SK-N-SH (cell line): ENCODE measurements around the gene NOXA1. TPM values are rescaled to one million over a fixed set of nuclear protein-coding genes. Genes with fewer than 3 reads are reported as not detected.

ENCODE experiments used
- CTCF ChIA-PET: fragments of 300-600, 350-600 bp; formaldehyde crosslinking; extraction: SDS; loops from one replicate; lab custom pipeline; 2021; lab: Yijun Ruan, JAX
- POLR2A ChIA-PET: fragments of 350-600 bp; sonication (Branson Sonifier 250); formaldehyde crosslinking; extraction: SDS; loops from one replicate; lab custom pipeline; 2020; ENCODE audit warnings: antibody characterized with exemption, inconsistent platforms; lab: Yijun Ruan, JAX
- DNase-seq: peaks from one replicate; pipeline ENCODE4 v3.0.0; 2012
- H2AFZ ChIP-seq: fragments of 200-600 bp; sonication (generic); 2 replicates; pipeline ENCODE4 v1.8.1; 2016; ENCODE audit warnings: antibody characterized with exemption, mild to moderate bottlenecking, low read depth
- H3F3A ChIP-seq: fragments of 200-600 bp; sonication (generic); replicated peaks from 2 replicates; pipeline ENCODE3; 2016; ENCODE audit warnings: antibody characterized with exemption, mild to moderate bottlenecking; ENCODE audit not compliant: insufficient read depth
- H3K27ac ChIP-seq, 2 experiments: fragments of 200-500 bp in 1 of 2; fragments of 200-600 bp in 1 of 2; sonication (Bioruptor generic) in 1 of 2; sonication (generic), shearing (Covaris generic) in 1 of 2; 2 replicates each; pipeline versions ENCODE4 v1.5.1 to v1.6.1; 2014 to 2016; ENCODE audit warnings: low read depth in 2 of 2, inconsistent platforms in 1 of 2, low read length in 1 of 2, mild to moderate bottlenecking in 1 of 2, mixed read lengths in 1 of 2
- H3K27me3 ChIP-seq: fragments of 200-600 bp; sonication (generic), shearing (Covaris generic); 2 replicates; pipeline ENCODE4 v1.6.1; 2016; ENCODE audit warnings: mixed run types; ENCODE audit not compliant: insufficient read depth
- H3K36me3 ChIP-seq, 2 experiments: fragments of 200-500 bp in 1 of 2; fragments of 200-600 bp in 1 of 2; sonication (Bioruptor generic) in 1 of 2; sonication (generic) in 1 of 2; replicated peaks in 1 of 2; 2 replicates each; pipeline versions ENCODE3 to v1.5.1; 2014 to 2016; ENCODE audit warnings: low read length in 1 of 2, mild to moderate bottlenecking in 1 of 2; ENCODE audit not compliant: insufficient read depth in 2 of 2, control insufficient read depth in 1 of 2
- H3K4me1 ChIP-seq, 2 experiments: fragments of 200-500 bp in 1 of 2; fragments of 200-600 bp in 1 of 2; sonication (Bioruptor generic) in 1 of 2; sonication (generic), shearing (Covaris generic) in 1 of 2; 2 replicates each; pipeline versions ENCODE4 v1.5.1 to v1.6.1; 2014 to 2016; ENCODE audit warnings: low read depth in 1 of 2, low read length in 1 of 2, mixed run types in 1 of 2; ENCODE audit not compliant: insufficient read depth in 2 of 2, control insufficient read depth in 1 of 2
- H3K4me2 ChIP-seq: fragments of 200-600 bp; sonication (generic), shearing (Covaris generic); 2 replicates; pipeline ENCODE4 v1.6.1; 2017; ENCODE audit warnings: mixed run types
- H3K4me3 ChIP-seq, 2 experiments: fragments of 200-500 bp in 1 of 2; fragments of 200-600 bp in 1 of 2; sonication (Bioruptor generic) in 1 of 2; sonication (generic), shearing (Covaris generic) in 1 of 2; 2 replicates each; pipeline versions ENCODE4 v1.5.1 to v1.8.1; 2014 to 2016; ENCODE audit warnings: low read depth in 2 of 2, inconsistent platforms in 1 of 2, low read length in 1 of 2, mild to moderate bottlenecking in 1 of 2, mixed read lengths in 1 of 2, moderate library complexity in 1 of 2
- H3K79me2 ChIP-seq: fragments of 200-600 bp; sonication (generic); 2 replicates; pipeline ENCODE4 v1.8.1; 2017; ENCODE audit warnings: mild to moderate bottlenecking; ENCODE audit not compliant: insufficient read depth
- H3K9ac ChIP-seq: fragments of 200-600 bp; sonication (generic); 2 replicates; pipeline ENCODE4 v1.6.1; 2017; ENCODE audit warnings: mixed run types
- H3K9me2 ChIP-seq: fragments of 200-600 bp; sonication (generic); 2 replicates; pipeline ENCODE4 v1.6.1; 2017; ENCODE audit warnings: mixed run types
- H3K9me3 ChIP-seq: fragments of 200-600 bp; sonication (generic); 2 replicates; pipeline ENCODE4 v1.6.1; 2017; ENCODE audit warnings: mixed run types, mild to moderate bottlenecking, moderate library complexity
- H4K20me1 ChIP-seq: fragments of 200-600 bp; sonication (generic); 2 replicates; pipeline ENCODE4 v1.6.1; 2017; ENCODE audit warnings: mild to moderate bottlenecking, mixed run types; ENCODE audit not compliant: insufficient read depth
- CHD2 ChIP-seq: fragments of 150-350 bp; IDR thresholded peaks from 2 replicates; pipeline ENCODE4 v1.6.1; 2018; ENCODE audit warnings: low read length; ENCODE audit not compliant: partially characterized antibody
- ELF1 ChIP-seq: IDR thresholded peaks from 2 replicates; pipeline ENCODE4 v1.4.0; 2012
- EP300 ChIP-seq, 2 experiments: IDR thresholded peaks; 2 replicates each; pipeline versions ENCODE4 v1.4.0 to v1.6.1; 2012; ENCODE audit warnings: borderline replicate concordance in 1 of 2, low read depth in 1 of 2, low read length in 1 of 2
- EZH2phosphoT487 ChIP-seq: fragments of 200-600 bp; sonication (generic); IDR thresholded peaks from 2 replicates; pipeline ENCODE4 v1.6.1; 2017; ENCODE audit warnings: low read depth, mixed run types, mild to moderate bottlenecking, antibody characterized with exemption, moderate library complexity, borderline replicate concordance
- FOSL2 ChIP-seq: IDR thresholded peaks from 2 replicates; pipeline ENCODE4 v1.4.0; 2012; ENCODE audit warnings: low read depth, mild to moderate bottlenecking, moderate library complexity, borderline replicate concordance
- FOXJ3 ChIP-seq: sonication (generic); formaldehyde crosslinking; IDR thresholded peaks from 2 replicates; pipeline ENCODE4 v1.5.1; 2020; ENCODE audit warnings: mild to moderate bottlenecking, missing genetic modification reagents
- FOXM1 ChIP-seq: IDR thresholded peaks from 2 replicates; pipeline ENCODE4 v1.4.0; 2012; ENCODE audit warnings: low read depth, mild to moderate bottlenecking
- GATA2 ChIP-seq: sonication (generic); formaldehyde crosslinking; IDR thresholded peaks from 2 replicates; pipeline ENCODE4 v1.5.0; 2020; ENCODE audit warnings: mild to moderate bottlenecking, missing genetic modification reagents
- MXI1 ChIP-seq: IDR thresholded peaks from 2 replicates; pipeline ENCODE4 v1.6.1; 2012; ENCODE audit warnings: mild to moderate bottlenecking, low read depth, low read length, improper control_type of control experiment
- NRF1 ChIP-seq: IDR thresholded peaks from 2 replicates; pipeline ENCODE4 v1.6.1; 2012; ENCODE audit warnings: low read depth, mild to moderate bottlenecking, low read length
- PBX3 ChIP-seq: IDR thresholded peaks from 2 replicates; pipeline ENCODE4; 2012
- POLR2AphosphoS5 ChIP-seq: IDR thresholded peaks from 2 replicates; pipeline ENCODE4 v1.6.1; 2012; ENCODE audit warnings: low read depth, low read length
- RAD21 ChIP-seq: IDR thresholded peaks from 2 replicates; pipeline ENCODE4 v1.6.1; 2012; ENCODE audit warnings: mild to moderate bottlenecking, low read length
- TEAD4 ChIP-seq: IDR thresholded peaks from 2 replicates; pipeline ENCODE4 v1.4.0; 2012; ENCODE audit warnings: mild to moderate bottlenecking, borderline replicate concordance; ENCODE audit not compliant: insufficient read depth
- USF2 ChIP-seq: fragments of 150-350 bp; IDR thresholded peaks from 2 replicates; pipeline ENCODE4 v1.6.1; 2017; ENCODE audit warnings: antibody characterized with exemption, low read length, low read depth, borderline replicate concordance
- WGBS: methylation state at CpG from one replicate; pipeline ENCODE4 v1.1.6; 2017; ENCODE audit warnings: low lambda C conversion rate; 5-methylcytosine and 5-hydroxymethylcytosine counted together
- polyA plus RNA-seq, 3 experiments: library from polyadenylated mRNA; depleted of rRNA; stranded (reverse); fragments of >200 nt; gene quantifications; 2 replicates each; pipeline ENCODE4 v1.2.3, GENCODE V29; 2012

NOXA1 gene
- polyA plus RNA-seq, 1 of the 3 experiments (the other 2 are of a cell fraction), result 0.39 TPM

GRCh38 chr9:137432687-137433348, 9.6 kb downstream of the NOXA1 start:
- H3K9me3 ChIP-seq, result no peaks in the 10 kb centered on the region
- no peak overlapping the region for H3K4me2 ChIP-seq
- no peaks in the 10 kb centered on the region for H3K9me2 ChIP-seq
- H3K4me1 ChIP-seq, result peaks cover 4 to 8% of the 10 kb centered on the region in 2 experiments; a peak in 2 of 4 replicates
- H3K79me2 ChIP-seq, result no peaks in the 10 kb centered on the region
- ChIA-PET POLR2A (no interaction called here), CTCF (interaction anchor here (0.9 to 7.0 kb wide), 5 partner anchors 9 to 146 kb away, joined by 3 to 27 read pairs (median 4); partner anchors contain the start of genes EXD3 and NOXA1)
- DNase-seq, result no peak
- H2AFZ ChIP-seq, result no peak overlapping the region
- H4K20me1 ChIP-seq, result no peaks in the 10 kb centered on the region
- H3F3A ChIP-seq, result no peaks in the 10 kb centered on the region
- WGBS, result 87% methylated on average over 3 of the region's 20 CpGs
- no peak overlapping the region for H3K27ac ChIP-seq
- H3K9ac ChIP-seq, result no peak overlapping the region
- no peak overlapping the region for H3K4me3 ChIP-seq
- H3K27me3 ChIP-seq, result no peaks in the 10 kb centered on the region
- TF ChIP-seq EP300 (IDR thresholded peaks at IDR 0.05; ENCODE audit: borderline replicate concordance in 1 of 2, low read depth in 1 of 2, low read length in 1 of 2) (no peak), FOXJ3 (CRISPR knock-in tag) (no peak), ELF1 (no peak)
- H3K36me3 ChIP-seq, result no peaks in the 10 kb centered on the region

DNA sequence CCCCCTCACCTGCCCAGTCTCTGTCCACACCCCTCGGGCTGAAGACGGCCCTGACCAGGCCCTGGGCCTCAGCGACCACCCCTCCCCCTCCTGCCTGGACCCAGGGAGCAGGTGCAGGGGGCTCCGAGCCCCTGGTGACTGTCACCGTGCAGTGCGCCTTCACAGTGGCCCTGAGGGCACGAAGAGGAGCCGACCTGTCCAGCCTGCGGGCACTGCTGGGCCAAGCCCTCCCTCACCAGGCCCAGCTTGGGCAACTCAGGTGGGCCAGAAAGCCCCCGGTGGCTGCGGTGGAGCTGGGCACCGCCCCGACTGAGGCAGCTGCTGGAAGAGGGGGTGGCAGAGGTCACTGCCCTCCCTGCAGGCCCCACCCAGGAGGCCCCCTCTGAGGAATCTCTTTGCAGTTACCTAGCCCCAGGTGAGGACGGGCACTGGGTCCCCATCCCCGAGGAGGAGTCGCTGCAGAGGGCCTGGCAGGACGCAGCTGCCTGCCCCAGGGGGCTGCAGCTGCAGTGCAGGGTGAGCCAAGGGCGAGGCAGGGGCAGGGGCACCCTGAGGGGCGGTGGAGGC, 10.2 kb downstream of the NOXA1 start:
- 87% methylated on average over 11 of the region's 19 CpGs for WGBS
- CTCF ChIA-PET, result interaction anchor here (1.1 to 7.0 kb wide), 3 partner anchors 9 to 12 kb away, joined by 3 to 27 read pairs (median 25); partner anchors contain the start of genes EXD3 and NOXA1
- POLR2A ChIA-PET, result no interaction called here

More for the DNA sequence above, 10.2 kb downstream of the NOXA1 start:
- Histone ChIP-seq H3K79me2 (no peaks in the 10 kb centered on the region), H3K27ac (no peak overlapping the region), H3K4me3 (no peak overlapping the region), H4K20me1 (no peaks in the 10 kb centered on the region), H3K36me3 (no peaks in the 10 kb centered on the region), H3K9me2 (no peaks in the 10 kb centered on the region), H2AFZ (no peak overlapping the region), H3K9ac (no peak overlapping the region), H3K9me3 (no peaks in the 10 kb centered on the region), H3K4me1 (peaks cover 4 to 8% of the 10 kb centered on the region in 2 experiments; a peak in 2 of 4 replicates), H3F3A (no peaks in the 10 kb centered on the region), H3K27me3 (no peaks in the 10 kb centered on the region), H3K4me2 (no peak overlapping the region)
- no peak for DNase-seq
- no peak for TF ChIP-seq FOSL2
- TF ChIP-seq PBX3, result no peak
- TF ChIP-seq POLR2AphosphoS5, result no peak
- no peak for TF ChIP-seq CHD2
- no peak for TF ChIP-seq TEAD4
- no peak for TF ChIP-seq GATA2 (CRISPR knock-in tag)
- no peak for TF ChIP-seq NRF1
- TF ChIP-seq MXI1, result no peak
- TF ChIP-seq EZH2phosphoT487, result no peak
- TF ChIP-seq RAD21, result no peak
- TF ChIP-seq USF2, result no peak
- no peak for TF ChIP-seq ELF1
- no peak for TF ChIP-seq FOXM1
- TF ChIP-seq, all 33 proteins: peak for 0
